GM12892 (cell line): ENCODE measurements around the gene TSPAN15.

Experiments used
- POLR2A ChIP-seq: IDR thresholded peaks from 2 replicates; pipeline ENCODE4 v1.6.1; 2011; ENCODE audit warnings: low read depth, low read length, control low read depth
- POLR2AphosphoS5 ChIP-seq: IDR thresholded peaks from 2 replicates; pipeline ENCODE4 v1.6.1; 2011; ENCODE audit warnings: low read depth, low read length, control low read depth

DNA sequence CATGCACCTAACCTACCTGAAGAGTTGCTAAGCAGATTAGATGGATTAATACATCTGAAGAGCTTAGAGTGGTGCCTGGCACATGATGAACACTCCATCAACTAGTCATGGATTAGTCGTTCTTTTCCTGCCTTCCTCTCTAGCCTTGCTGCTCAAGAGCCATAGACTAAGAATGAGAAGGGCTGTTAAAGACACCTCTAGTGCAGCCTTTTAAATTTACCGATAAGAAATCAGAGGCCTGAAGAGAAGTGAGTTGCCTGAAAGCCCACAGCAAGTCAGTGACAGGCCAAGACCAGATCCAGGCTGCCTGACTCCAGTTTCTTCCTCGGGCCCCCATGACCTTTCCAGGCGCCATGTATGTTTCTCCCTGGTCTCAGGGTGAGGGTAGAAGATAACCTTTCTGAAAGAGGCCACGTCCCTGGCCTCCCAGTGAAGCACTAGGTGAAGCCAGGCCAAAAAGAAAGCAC is 6.5 kb downstream of the TSPAN15 start:
- TF ChIP-seq POLR2A, result no peak
- no peak for TF ChIP-seq POLR2AphosphoS5
